ENCODE measurements around the gene GABRG3.
A peak's percentile ranks its signal among the peaks of the same experiment; 100 is the strongest.
"Not testable (repeated sequence)": the region's sequence is repeated elsewhere in the genome, so short reads cannot be mapped to it uniquely, and the experiment has no call there.

Gene GABRG3

DNA sequence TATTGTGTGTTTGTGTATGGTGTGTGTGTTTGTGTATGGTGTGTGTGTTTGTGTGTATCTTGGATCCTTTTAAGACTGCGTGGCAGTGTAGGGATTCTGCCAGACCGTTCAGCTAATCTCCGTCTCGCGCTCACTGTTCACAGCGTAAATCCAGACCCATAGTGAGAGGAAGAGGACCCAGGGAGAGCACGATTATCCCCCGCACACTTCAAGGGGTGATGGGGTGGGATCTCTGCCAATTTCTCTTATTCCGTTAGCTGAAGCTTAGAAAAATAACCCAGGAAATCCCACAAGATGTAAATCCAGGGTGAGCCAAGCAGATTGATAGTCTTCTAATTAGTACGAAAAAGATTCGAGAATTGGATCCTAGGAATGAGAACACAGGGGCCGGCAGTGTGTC is 381.2 kb downstream of the GABRG3 start:
- peak in 1 of 3 experiments; percentile 8 for DNase-seq

DNA sequence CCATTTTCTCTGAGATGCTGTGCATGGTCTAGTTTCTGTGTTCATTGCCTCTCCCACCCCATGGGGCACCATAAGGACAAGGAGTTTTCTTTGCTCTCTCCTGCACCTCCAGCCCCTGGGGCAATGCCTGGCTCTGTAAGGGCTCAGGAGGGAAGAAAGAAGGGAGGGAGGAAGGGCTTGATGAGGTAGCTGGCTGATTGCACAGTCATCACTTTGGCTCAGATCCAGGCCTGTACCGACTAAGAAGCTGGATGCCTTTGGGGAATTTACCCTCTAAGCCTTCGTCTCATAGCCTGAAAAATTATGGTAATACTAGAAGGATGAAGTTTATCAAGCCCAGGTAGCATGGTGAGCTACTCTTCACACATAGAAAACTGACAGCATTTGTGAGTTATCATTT is 382.9 kb downstream of the GABRG3 start:
- DNase-seq: peak in 1 of 3 experiments; percentile 37

DNA sequence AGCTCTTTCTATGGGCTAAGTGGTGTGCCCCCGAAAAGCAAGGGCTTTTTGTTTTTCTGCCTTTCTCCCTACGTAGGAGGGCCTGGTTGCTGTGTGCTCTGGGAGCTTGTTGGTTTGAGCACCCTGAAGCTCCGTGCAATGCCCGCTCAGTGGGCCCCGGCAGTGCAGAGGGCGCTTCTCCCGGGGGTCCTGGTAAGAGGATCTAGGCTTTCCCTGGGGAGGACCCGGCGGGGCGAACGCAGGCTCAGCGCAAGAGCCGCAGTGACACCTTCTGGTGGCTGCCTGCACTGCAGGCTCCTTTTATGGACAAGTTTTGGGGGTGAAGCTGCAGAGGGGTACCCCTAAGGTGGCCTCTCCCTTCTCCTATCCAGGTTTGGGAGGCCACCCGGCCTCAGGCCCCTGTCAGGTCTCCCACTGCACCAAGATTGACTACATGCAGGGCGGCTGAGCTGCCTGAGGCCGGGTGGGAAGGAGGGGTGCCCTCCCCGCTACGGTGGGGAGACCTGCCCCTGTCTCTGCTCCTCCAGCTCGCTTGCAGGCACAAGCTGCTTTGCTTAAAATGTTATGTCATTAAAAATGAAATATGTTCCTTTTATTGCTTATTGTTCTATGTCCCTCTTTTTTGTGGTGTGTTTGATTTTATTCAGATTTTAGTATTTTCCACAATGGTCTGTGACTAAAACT is 387.9 kb downstream of the GABRG3 start:
- DNase-seq: peak in 1 of 3 experiments; percentile 1

DNA sequence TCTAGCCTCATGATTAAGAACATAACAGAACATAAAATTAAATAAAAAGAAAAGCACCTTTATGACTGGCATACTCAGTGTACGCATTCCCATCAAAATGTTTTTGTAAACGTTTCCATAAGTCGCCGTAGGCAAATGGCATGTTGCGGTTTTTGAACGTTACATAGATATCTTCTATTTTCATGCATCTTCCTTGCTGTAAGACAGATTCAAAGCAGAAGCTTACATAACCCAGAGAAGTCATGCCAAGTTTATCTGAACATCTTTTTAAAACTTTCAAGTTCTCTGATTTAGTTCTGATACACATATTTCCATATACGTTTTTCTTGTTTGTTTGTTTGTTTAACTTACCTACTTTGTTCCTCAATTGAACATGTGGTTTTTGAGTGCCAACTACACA is 388.6 kb downstream of the GABRG3 start:
- no peak for DNase-seq

DNA sequence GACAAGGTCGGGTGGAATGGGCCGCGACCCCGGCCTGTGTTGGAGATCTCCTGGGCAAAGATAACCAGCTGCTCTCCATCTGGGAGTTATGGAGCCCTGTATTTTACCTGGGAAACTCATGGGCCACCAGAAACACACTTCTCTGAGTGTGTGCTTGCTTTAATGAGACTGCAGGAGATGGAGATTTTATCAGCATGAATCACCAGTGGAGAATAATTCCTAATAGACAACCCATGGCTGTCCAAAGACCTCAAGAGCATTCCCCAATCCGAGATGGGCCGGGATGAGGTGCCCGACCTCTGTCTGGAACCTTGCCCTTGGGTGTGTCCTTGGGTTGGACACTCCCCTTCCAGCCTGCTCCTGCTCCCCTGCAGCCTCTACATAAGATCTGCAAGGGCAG is 389.3 kb downstream of the GABRG3 start:
- DNase-seq: no peak

DNA sequence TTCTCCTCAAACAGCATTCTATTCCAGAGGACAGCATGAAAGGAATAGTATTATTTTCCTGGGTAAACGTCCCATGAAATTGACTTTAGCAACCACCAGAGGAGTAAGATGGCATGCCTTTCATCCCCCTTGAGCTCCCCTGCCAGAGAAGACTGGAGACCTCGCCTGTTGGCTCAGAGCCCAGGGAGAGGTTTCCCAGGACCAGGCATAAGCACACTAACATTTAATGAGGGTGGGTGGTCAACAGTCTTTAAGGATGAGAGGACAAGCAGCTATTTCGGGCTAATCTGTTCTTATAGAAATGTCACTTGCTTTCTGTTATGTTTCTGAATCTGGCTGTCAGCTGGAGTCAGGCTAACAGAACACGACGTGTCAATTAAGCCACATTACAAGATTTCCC is 390.5 kb downstream of the GABRG3 start:
- peak in 1 of 3 experiments; percentile 62 for DNase-seq

DNA sequence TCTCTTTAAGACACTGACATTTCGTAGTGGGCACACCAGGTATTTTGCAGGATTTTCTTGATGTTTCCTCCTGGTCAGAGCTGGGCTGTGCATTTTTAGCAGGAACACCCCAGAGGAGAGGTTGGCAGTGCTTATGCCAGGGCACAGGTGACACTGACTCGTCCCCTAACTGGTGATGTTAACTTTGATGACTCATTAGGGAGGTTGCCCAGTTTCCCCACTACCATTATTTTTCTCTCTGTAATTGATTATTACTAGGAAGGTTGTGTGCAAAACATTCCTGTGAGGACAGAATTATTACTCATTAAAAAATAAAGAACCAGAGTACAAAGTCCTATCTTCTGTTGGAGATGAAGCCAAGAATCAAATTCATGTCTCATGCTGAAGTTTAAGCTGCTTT is 394.5 kb downstream of the GABRG3 start:
- no peak for DNase-seq

DNA sequence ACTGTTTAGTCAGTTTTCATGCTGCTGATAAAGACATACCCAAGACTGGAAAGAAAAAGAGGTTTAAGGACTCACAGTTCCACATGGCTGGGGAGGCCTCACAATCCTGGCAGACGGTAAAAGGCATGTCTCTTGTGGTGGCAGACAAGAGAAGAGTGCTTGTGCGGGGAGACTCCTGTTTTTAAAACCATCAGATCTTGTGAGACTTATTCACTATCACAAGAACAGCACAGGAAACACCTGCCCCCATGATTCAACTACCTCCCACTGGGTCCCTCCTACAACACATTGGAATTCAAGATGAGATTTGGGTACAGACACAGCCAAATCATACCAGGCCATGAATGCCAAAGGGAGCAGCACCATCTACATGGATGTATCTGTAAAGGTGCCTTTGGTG is 406.4 kb downstream of the GABRG3 start:
- not testable (repeated sequence) for DNase-seq

DNA sequence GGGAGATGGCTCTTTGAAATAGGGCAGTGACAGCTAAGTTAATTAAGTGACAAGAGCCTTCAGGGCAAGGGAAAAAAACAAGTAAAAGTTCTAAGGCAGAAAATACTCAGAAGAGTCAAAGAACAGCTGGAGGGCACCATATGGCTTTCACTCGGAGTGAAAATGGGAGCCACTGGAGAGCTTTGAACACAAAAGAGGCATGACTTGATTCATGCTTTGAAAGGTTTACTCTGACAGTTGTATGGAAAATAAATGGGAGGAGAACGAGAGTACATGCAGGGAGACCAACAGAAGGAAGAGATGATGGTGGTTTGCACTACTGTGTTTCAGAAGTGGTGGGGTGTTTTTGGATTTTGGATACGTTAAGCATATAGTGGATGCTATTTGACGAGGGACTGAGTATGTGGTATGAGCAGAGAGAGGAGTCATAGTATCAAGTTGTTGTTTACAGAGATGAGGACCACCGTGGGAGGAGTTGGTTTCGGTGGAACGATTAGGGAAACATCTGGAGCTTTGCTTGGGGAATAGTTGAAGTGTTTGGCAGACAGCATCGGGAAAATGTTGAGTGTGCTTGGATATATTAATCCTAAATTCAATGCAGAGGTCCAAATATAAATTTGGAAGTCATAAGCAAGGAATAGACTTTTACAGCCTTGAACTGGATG is 411.5 kb downstream of the GABRG3 start:
- peak in 2 of 3 experiments; percentile 12 to 25 for DNase-seq

DNA sequence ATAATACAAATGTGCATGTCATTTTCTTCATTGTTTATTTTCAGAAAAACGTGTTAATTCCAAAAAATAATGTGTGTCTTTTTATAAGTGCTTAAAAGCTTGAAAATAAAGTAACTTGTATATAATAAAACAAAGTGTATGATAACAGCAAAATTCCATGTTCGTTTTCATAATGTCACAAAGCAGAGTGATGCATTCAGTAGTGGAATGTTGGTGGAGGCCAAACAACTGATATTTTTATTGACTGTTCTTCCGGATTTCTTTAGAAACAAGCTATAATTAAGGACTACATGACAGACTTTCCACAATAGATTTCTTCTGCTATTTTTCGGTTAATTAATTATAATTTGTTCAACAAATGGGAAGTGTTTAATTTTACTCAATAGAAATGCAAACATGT is 412.7 kb downstream of the GABRG3 start:
- DNase-seq: peak in 1 of 3 experiments; percentile 18

DNA sequence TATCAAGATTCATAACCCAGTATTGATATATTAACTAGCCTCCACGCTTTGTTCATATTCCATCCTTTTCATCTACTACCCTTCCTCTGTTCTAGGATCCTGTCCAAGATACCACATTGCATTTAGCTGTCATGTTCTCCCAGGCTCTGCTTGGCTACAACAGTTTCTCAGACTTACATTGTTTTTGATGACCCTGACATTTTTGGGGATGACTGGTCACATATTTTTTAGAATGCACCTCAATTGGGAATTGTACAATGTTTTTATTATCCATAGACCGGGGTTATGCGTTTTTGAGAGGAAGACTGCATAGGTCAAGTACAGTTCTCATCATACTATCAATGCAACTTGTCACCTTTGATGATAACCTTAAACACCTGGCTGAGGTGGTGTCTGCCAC is 421.2 kb downstream of the GABRG3 start:
- no peak for DNase-seq

DNA sequence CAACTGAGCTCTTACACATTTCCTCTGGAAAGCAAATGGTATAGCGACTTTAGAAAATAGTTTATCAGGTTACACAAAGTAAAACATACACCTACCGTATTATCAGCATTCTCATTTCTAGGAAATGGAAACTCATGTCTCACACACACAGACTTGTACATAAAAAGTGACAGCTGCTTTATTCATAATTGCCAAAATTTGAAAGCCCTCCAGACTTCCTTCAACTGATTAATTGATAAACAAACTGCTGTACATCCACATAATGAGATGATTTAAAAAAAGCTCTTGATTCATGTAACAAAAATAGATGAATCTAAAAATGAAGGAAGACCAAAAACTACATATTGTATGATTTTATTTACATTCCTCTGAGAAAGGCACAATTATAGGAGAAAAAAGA is 425.5 kb downstream of the GABRG3 start:
- no peak for DNase-seq

DNA sequence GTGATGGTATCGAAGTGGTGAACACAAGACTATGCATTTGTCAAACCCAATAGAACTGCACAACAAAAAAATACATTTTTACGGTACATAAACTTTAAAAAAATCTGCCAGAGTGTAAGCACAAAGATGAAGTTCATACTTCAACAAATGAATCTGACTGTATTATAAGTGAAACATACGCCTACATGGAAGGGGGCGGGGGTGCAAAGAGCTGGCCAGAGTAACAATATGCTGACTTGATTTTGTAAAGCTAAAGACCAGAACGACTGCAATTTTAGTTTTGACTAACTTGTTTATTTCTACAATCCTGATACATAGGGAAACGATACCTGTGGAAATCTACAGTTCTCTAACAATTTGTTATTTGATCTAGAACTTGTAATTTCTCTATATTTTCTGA is 426.0 kb downstream of the GABRG3 start:
- no peak for DNase-seq

DNA sequence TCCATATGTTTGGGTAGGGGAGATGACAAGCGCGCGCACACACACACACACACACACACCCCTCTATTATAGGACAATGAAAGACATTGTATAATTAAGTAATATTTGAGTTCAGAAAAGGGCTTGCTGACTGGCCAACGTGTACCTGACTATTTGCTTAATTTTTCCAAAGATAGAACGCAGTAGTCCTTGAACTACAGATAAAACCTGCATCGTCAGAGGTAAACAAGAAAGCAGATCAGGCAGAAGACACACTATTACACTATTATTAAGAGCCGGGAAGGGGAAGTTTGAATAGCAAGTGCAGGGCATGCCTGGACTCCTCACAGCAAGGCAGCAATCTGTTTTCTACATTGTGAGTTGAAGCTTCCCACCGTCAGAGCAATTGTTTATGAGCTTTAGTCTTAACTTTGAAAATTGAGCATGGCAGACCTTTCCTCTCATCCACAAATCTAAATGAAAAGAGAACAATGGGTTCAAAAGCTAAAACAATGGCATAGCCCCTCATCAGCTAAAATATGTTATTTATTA is 427.7 kb downstream of the GABRG3 start:
- peak in 2 of 3 experiments; percentile 64 to 90 for DNase-seq

DNA sequence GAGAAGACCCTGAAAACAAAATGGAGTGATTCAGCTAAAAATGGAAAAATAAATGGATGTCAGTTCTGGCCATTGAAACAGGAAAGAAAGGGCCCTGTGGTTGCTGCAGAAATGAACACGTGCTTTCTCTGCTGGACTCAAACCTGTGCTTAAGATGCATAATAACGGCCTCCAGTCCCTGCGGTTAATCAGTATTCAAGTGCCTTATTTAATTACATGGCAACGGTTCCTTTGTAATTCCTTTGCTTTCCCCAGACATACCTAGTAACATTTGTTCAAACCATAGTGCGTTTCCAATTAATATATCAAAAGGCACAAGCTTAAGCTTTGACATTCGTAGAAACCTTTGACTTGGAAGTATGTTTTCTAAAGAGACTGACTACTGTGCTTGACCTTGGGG is 428.3 kb downstream of the GABRG3 start:
- peak in 2 of 3 experiments; percentile 80 to 98 for DNase-seq

DNA sequence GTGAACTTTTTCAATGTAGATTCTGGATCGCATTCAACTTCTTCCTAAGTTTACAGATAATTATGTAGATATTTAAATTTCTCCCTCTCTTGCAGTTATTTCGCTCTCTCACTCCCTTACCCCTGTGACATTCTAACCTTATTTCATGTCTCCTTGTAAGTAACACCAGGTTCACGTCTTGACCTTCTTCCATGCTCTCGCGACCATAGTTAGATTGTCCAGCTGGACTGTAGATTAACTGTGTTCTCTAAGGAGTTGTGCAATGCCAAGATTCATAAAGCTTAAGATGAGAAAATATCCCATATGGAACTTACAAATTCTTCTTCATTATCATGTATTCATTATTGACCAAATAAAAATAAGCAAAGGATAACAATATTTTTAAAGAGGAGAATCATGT is 430.5 kb downstream of the GABRG3 start:
- no peak for DNase-seq

DNA sequence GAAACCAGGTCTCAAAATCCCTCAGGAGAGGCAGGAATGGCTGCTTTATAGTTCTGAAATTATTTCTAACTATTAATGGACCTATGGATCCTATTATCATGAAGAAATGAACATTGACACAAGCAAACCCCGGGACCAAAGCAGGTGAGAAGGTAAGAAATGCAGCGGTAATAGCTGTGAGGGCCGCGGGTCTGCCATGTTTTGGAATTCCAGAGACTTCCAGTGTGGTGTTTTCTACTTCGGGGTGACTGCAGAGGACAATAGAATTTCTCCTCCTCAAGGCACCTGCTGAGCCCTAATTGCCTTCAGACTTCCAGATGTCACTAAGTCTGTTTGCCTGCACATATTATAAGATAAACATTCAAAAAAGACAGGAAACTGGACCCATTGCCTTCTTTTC is 437.4 kb downstream of the GABRG3 start:
- peak in 1 of 3 experiments; percentile 49 for DNase-seq

DNA sequence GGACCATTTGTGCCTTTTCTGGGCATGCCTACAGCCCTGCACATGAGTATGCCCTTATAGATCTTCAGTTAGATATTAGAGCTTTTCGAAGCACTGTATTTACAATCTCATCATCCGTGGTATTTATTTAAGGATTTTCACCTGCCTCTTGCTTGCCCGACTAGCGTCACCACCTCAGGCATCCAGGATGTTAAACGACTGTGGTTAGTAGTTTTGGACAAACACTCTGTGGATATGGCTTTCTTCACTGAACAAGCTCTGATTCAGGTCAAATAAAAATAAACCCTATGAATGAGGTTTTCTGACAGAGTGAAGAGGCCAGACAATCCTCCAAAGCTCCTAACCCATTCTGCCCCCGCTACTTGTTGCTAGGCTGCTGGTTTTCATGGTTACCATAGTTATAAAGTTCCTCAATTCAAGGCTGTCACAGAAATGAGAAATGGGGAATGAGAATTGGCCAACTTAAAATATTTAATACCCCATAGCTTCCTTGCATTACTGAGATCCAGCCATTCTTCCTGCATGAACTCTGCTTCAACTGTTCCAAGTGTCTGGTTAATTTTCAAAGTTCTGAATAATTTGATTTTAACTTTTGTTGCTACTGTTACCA is 440.1 kb downstream of the GABRG3 start:
- peak in 2 of 3 experiments; percentile 23 to 46 for DNase-seq

DNA sequence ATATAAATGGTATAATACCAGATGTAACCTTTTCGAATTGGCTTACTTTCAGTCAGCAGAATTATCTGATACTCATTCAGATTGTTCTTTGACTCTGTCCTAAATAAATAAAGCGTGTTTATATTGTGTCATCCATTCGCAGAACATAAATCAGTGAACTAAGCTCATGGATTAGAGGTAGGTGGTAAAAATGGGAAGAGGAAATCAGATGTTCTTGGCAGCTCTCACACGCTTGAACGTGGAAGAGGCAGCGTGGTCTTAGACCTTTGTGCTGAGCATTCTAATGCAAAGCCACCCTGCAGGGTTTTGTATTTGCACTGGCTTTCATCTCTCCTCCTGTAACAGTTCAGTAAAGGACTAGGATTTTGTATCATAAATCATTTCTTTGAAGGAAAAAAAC is 441.4 kb downstream of the GABRG3 start:
- DNase-seq: peak; percentile 28 to 87 (median 57)

DNA sequence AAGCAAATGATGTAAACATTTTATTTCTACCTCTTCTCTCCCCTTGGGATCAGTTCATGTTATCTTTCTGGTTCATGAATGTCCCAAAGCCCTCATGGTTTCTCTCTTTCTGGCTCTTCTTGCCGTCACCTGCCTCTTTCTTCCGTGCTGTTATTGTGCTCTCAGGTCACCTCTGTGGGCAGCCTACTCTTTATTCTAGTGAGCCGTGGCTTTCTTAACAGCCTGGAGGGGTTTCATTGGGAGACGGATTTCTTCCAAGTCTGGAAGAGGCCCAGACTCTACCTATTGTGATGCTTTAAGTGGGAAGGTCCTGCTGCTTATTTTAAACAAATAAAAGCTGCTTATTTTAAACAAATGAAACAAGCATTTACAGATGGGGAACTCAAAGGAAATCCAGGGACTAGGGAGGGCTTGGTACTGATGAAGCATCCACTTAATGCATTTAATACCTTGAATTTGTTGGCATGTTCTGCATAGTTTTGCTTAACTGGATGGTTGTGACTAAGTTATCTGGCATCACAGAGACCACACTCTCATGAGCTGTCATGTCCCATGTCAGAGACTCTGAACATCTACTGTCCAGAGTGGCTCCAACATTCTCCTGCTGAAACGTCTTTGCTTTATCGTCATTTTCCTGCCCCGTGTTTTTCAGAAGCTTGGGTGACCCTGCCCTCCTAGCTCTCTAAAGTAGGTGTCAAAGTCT is 443.3 kb downstream of the GABRG3 start:
- peak in 2 of 3 experiments; percentile 22 to 66 for DNase-seq

DNA sequence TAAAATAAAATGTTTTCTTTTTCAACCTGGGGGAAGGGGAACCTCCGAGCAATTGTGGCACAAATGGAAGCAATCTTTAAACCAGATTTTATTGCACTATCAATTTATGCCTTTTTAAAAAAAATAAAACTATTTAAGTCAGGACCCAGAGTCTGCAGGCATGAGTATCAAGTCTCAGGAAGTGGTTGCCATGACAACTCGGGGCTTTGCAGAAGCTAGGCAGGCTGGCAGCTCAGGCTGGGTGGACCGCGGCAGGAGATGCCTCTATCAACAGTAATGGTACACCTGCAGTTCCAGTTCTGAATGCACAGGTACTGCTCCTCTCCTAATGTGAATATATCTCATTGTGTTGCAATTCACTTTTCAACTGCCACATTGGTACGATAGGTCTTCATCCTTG is 447.7 kb downstream of the GABRG3 start:
- DNase-seq: peak; percentile 56 to 83 (median 64)

DNA sequence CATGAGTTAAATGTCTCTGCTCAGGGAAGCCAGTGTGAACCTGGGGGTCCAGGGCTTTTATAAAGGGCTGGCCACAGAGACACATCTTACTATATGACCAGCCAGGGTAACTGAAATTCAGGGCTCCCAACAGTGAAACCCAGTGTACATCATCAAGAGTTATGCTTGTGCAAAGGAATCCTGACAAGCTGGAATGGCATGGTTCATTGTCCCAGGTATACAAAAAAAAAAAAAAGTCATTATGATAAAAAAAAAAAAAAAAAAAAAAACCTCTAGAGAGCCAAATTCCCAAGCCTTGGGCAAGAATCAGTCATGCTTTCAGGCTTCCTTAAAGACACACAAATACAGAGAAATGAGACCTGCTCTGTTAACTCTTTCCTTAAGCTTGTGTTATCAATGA is 452.0 kb downstream of the GABRG3 start:
- no peak for DNase-seq

DNA sequence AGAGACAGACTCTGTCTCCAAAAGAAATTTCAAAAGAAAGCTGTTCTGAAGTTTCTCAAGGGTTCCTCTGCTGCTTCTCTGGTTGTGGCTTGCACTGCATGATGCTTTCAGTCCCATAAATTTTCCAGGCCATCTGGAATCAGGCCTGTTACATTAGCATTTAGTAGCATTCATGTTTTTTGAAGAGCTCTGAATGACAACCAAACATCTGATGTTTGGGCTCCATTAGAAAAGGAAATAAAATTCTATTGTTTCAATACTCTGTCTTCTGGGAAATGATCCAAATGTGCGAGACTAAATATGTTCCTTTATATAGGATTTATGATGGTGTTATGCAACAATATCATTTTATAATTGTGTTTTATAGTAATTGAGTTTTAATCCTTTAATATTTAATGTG is 455.8 kb downstream of the GABRG3 start:
- DNase-seq: peak in 1 of 3 experiments; percentile 43
